ENCODE results near the gene DIDO1. TPM values are rescaled to one million over a fixed set of nuclear protein-coding genes. Genes with fewer than 3 reads are reported as not detected.

DIDO1 gene
- total and polyA plus RNA-seq, 2 of the 13 experiments (the other 11 are each of a cell fraction or from before 2014, with no cell fraction given): 75.0 to 75.1 TPM

GRCh38 chr20:62937268-62938104 lies 11.2 kb upstream of the DIDO1 start (continued):
- TF ChIP-seq, protein P1, sequence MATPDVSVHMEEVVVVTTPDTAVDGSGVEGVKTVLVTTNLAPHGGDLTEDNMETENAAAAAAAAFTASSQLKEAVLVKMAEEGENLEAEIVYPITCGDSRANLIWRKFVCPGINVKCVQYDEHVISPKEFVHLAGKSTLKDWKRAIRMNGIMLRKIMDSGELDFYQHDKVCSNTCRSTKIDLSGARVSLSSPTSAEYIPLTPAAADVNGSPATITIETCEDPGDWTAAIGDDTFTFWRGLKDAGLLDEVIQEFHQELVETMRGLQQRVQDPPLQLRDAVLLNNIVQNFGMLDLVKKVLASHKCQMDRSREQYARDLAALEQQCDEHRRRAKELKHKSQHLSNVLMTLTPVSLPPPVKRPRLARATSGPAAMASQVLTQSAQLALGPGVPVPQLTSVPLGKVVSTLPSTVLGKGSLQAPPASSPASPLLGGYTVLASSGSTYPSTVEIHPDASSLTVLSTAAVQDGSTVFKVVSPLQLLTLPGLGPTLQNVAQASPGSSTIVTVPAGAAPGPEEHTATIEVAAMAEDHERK (CRISPR knock-in tag; IDR thresholded peaks at IDR 0.05; ENCODE audit: low read depth): peak; percentile 72
- peak; percentile 98; the same call in 1 of the 2 replicates for TF ChIP-seq SRY (CRISPR knock-in tag; IDR thresholded peaks at IDR 0.05)
- TF ChIP-seq ZNF431 (CRISPR knock-in tag; IDR thresholded peaks at IDR 0.05; ENCODE audit: borderline replicate concordance, low read depth): peak; percentile 78; the same call in 1 of the 2 replicates
- peak; percentile 80; the same call in 1 of the 2 replicates for TF ChIP-seq SNAPC2 (CRISPR knock-in tag; IDR thresholded peaks at IDR 0.05)
- peak; percentile 81 for TF ChIP-seq MED1 (CRISPR knock-in tag; IDR thresholded peaks at IDR 0.05)
- TF ChIP-seq, protein P2, sequence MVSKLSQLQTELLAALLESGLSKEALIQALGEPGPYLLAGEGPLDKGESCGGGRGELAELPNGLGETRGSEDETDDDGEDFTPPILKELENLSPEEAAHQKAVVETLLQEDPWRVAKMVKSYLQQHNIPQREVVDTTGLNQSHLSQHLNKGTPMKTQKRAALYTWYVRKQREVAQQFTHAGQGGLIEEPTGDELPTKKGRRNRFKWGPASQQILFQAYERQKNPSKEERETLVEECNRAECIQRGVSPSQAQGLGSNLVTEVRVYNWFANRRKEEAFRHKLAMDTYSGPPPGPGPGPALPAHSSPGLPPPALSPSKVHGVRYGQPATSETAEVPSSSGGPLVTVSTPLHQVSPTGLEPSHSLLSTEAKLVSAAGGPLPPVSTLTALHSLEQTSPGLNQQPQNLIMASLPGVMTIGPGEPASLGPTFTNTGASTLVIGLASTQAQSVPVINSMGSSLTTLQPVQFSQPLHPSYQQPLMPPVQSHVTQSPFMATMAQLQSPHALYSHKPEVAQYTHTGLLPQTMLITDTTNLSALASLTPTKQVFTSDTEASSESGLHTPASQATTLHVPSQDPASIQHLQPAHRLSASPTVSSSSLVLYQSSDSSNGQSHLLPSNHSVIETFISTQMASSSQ (IDR thresholded peaks at IDR 0.05; ENCODE audit: low read depth): peak; percentile 51; the same call in 1 of the 2 replicates
- TF ChIP-seq, protein P2 (CRISPR knock-in tag; IDR thresholded peaks at IDR 0.05; ENCODE audit: borderline replicate concordance): peak; percentile 91
- peak; percentile 95; the same call in 1 of the 2 replicates for TF ChIP-seq ZNF570 (CRISPR knock-in tag; IDR thresholded peaks at IDR 0.05; ENCODE audit: borderline replicate concordance)
- TF ChIP-seq THAP8 (CRISPR knock-in tag; IDR thresholded peaks at IDR 0.05; ENCODE audit: borderline replicate concordance): no peak; the same call in 1 of the 2 replicates
- peak; percentile 68 for TF ChIP-seq TBX3 (IDR thresholded peaks at IDR 0.05; ENCODE audit: borderline replicate concordance)
- TF ChIP-seq, protein P3, sequence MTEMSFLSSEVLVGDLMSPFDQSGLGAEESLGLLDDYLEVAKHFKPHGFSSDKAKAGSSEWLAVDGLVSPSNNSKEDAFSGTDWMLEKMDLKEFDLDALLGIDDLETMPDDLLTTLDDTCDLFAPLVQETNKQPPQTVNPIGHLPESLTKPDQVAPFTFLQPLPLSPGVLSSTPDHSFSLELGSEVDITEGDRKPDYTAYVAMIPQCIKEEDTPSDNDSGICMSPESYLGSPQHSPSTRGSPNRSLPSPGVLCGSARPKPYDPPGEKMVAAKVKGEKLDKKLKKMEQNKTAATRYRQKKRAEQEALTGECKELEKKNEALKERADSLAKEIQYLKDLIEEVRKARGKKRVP (CRISPR knock-in tag; IDR thresholded peaks at IDR 0.05): peak in 1 of 2 experiments; percentile 75; a peak in 2 of 4 replicates
- no peak for TF ChIP-seq MAFK (conservative IDR thresholded peaks at IDR 0.05 in 1 of 2, IDR thresholded peaks at IDR 0.05 in 1 of 2; ENCODE audit: low read length in 2 of 2)
- no peak for TF ChIP-seq ZNF512 (CRISPR knock-in tag; IDR thresholded peaks at IDR 0.05)
- no peak; the same call in 1 of the 2 replicates for TF ChIP-seq PAX8 (CRISPR knock-in tag; IDR thresholded peaks at IDR 0.05; ENCODE audit: borderline replicate concordance)
- TF ChIP-seq SP4 (CRISPR knock-in tag; IDR thresholded peaks at IDR 0.05): peak; percentile 87
- TF ChIP-seq ZNF556 (CRISPR knock-in tag; IDR thresholded peaks at IDR 0.05; ENCODE audit: borderline replicate concordance): peak; percentile 98
- TF ChIP-seq MYC (CRISPR knock-in tag; IDR thresholded peaks at IDR 0.05; ENCODE audit: borderline replicate concordance): peak; percentile 100
- TF ChIP-seq ZBTB21 (CRISPR knock-in tag; IDR thresholded peaks at IDR 0.05): peak; percentile 50

Data from HepG2 (cell line).